AG08395 (cell line): ENCODE measurements around the gene DIAPH2.

ENCODE experiments used
- DNase-seq: peaks from one replicate; pipeline ENCODE4 v3.0.0; 2012; ENCODE audit warnings: mixed read lengths, low spot score

The DIAPH2 gene

DNA sequence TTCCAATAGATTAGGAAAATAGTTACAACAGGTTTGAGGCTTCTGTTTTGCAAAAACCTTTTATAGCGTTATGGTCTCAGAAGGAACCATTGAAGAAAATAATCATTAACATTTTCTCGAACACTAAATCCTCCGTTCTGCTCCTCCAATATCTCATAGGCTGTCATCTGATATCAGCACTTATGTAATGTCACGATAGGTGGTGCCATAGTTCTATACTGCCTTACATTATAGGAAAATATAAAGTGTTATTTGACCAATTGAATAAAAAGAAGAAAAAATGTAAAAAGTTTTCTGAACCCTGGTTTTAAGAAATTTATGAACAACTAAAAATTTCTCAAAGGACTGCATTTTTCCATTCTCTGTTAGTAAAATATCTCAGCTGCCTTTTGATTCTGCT lies 490.5 kb downstream of the DIAPH2 start:
- no peak for DNase-seq

DNA sequence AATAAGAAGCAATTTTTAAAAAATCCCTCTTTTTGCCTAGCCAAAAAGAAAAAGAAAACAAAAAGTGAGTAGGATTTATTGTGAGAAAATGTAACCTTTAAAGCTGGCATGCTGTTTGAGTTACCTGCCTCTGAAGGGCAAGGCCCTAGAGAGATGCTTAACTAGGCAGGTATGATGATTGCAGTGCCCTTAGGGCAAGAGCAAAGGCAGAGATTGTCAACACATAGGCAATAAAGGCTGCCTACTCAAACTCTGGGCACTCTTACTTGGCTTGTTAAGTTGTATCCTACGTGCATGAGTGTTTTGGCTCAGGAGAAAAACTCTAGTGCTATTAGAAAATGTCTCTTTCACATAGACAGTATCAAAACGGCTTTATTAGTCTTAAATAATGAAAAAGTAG lies 505.0 kb downstream of the DIAPH2 start:
- no peak for DNase-seq

DNA sequence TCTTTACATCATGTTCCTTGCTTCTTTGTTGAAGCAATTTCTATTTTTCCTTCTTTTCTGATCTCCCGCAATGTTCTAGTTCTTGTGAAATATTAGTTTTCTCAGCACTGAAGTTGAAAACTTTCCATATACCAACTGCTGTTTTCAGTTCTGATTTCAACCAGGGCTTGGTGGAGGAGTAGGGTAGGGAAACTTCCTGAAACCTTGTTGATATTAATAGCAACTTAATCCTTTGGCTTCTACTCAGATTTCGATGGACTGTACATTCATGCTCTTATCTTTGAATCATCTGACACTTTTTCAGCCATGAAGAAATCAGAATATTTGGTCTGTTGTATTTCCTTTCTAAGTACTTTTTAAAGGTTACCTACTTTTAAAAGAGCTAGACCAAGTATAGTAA lies 514.9 kb downstream of the DIAPH2 start:
- DNase-seq: no peak

DNA sequence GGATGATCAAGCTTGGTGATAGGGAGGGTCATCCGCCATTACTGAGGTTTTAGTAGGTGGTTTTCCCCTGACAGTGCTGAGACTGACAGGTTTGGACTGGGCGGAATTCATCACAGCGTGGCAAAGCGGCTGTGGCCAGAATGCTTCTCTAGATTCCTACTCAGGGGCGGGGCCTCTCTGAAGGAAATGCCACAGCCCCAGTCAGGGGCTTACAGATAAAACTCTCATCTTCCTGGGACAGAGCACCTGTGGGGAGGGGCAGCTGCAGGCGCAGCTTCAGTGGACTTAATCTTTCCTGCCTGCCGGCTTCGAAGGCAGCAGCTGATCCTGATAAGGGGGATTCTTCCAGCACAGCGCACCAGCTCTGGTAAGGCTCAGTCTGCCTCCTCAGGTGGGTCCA lies 515.8 kb downstream of the DIAPH2 start:
- no peak for DNase-seq

DNA sequence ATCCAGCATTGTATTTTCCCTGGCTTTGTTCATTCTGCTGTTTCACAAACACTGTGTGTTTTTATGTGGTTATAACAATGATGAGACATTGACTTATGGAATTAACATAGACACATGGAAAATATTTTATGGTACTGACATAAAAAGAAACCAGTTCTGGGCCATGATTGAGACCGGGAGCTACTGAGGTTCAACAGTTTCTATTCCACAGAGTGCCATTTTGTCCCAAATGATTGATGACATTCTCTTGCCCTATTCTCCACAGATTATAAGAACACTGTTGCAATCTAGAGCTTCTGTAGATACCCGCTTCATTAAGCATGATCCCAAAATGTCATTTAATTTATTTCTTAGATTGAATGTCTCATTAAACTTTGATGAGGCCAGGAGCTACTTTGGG lies 525.9 kb downstream of the DIAPH2 start:
- DNase-seq: no peak

DNA sequence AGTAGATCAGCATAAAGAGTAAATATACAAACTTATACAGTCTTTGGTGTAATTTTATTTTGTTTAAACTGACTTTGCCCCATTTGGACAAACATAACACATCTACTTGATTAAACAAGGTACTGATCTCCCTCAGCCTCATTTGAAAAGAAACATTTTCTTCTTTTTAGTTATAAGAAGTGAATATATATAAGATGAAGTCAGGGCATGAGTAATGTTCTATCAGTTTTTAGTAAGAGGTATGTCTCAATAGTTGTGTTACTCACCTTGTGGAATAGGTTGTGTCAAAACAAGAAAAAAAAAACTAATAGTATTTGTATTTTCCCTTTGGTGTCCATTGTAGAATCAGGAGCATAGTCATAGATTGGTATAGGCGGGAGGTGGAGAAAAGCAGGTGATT lies 526.4 kb downstream of the DIAPH2 start:
- no peak for DNase-seq

DNA sequence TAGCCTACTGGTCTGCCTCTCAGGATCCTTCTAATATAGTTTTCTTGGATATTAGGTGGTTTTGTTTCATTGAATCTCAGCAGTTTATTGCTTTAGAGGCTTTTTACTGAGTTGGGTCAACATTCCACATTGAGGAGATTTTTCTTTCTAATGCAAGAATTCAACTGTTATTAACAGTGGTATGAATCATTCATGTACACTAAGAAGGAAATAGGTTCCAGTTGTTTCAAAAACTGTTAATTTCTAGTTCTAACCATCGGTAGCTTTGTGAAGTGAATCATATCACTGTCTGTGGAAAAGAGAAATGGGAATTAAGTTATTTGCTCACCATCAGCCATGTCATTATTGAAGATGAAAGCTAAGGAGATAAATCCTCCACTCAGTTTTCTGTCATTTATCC lies 530.5 kb downstream of the DIAPH2 start:
- peak; percentile 18 for DNase-seq

DNA sequence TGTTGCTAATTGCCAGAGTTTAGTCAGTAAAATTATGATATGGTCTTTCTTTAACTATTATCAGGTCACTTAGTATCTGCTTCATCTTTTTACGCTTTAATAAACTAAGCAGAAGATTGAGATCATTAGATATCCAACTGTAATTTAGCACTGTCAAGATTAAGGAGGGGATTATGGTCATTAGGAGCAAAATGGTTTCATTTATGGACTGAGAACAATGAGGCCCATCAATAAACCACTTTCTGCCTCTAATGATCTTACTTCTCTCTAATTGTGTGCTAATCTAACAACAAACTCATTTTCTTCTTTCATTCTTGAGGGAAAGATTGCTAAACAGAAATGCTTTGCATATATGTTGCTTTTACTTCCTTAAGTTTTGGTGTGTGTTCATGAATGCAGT lies 539.5 kb downstream of the DIAPH2 start:
- DNase-seq: no peak

DNA sequence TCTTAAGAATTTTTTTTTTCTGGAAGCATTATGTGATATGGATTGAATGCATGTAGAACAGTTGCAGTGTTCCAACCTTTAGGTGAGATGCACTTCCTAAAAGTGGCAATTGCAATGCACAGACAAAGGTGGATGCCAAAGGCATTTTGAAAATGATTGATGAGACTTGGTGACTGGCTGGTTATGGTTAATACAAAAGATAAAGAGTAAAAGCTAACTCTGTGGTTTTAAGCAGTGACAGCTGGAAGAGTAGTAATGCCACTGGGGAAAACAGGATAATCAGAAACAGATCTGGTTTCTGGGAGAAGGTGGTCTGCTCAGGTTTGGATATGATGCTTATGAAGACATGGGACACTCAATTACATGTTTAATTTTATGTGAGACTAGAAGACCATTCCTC lies 544.7 kb downstream of the DIAPH2 start:
- DNase-seq: no peak

DNA sequence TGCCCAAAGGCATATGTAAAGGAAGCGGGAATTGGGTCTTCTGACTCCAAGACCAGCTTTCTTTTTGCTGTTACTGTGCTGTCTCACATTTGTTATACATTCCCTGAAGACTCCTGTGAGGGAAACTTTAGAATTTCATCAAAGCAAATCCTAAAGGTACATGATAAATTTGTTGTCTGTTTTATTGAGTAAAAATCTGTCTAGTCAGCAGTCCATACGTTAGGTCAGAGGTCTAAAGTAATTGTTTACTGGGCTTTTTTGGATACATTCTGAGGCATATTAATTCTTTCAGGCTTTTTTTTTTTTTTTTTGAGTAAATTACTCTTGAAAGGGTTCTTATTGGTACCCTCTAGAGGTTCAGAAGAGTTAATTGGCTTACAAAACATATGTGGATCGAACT lies 546.3 kb downstream of the DIAPH2 start:
- DNase-seq: no peak

DNA sequence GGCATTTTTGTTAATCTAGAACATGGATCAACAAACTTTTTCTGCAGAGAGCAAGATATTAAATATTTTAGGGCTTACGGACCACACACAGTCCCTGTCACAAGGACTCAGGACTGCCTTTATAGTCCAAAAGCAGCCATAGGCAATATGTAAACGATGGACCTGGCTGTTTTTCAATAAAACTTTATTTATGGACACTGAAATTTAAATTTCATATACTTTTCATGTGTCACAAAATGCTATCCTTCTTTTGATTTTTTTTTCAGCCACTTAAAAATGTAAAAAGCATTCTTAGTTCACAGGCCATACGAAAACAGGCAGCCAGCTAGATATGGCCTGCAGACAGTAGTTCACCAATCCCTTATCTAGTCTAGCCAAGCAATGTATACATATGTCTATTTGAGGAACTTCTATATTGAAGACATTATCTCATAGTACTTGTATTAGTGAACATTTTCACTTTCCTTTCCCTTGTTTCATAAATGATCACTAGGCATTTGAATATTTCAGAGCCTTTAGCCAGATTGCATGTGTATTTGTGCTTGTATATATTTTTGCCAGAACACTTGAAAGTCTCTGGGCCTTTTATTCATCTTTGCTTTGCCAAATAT lies 549.9 kb downstream of the DIAPH2 start:
- DNase-seq: no peak

DNA sequence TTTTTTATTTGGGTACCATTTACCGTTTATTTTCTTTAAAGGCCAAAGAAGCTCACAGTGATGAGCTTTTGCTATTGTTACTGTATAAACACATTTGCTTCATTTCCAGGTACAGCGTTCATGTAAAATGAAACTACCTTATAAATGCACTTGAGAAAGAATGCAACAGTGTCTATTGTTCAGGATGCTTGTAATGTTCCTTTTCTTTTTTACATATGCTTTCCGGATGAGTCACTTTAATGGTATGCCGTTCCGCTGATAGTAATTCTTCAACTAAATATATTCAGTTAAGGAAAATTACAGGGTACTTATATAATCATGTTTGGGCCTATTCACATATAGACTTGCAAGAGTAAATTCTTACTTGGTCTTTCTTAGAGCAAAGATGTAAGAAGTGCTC lies 554.0 kb downstream of the DIAPH2 start:
- DNase-seq: no peak

DNA sequence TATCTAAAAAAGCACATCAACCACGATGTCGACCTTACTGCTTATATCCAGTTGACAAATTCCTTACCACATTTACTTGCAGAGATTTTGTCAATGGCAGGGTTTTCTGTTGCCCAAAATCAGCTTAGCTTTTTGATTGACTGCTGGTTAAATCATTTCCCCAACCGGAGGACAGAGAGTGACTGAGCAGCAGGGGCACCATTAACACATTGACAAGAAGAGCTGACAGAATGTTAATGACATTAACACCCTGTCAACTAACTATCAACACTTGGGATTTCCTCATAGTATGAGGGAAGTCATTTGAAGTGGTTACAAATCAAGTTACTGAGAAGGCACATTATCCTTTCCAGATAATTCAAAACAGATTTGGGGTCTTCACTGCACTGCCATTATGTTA lies 567.5 kb downstream of the DIAPH2 start:
- DNase-seq: no peak

DNA sequence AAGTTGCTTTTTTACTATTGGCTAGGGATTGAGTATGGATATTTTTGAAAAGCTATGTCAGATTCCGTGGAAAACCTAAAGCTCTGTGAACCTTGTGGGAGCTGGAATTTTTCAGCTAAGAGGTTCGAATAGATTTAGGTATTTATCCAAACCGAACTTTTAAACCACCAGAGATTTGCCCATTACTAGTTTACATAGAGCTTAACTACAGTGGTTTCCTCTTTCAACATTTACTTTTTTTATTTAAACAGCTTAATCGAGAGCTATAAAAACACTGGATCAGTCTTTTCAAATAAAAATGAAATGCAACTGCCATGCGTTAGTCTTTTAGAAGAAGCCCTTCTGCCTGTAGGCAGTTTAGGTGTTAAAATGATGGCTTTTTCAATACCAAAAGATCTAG lies 576.0 kb downstream of the DIAPH2 start:
- DNase-seq: no peak

DNA sequence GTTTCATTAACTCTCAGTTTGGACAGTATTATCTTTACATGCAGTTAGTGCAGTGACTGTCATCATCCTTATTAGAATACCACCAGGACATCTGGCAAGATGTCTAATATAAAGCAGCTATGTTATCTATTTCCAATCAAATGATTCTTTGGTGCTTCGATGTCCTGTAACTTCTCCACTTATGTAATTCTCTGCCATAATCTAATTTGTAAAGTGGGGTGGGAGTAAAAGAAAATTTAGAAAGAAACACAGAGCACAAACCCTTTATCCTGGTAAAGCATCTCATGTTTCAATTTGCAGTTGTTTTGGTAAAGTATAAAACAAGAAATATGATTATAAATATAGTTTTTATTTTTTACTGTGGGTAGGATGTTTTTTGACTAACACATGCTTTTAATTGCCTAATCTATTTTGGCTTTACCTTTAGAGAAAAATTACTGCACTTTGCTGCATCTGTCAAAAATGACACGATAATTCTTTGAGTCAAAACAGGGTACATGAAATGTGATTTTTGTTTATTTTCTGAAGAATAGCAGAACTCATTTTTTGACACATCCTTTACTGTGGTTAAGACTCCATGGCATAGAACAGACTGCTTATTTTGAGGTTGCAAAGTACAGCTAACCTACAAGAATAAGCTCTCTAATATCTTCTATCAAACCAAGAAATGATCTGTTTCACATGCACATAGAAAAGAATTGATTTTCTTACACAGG lies 581.9 kb downstream of the DIAPH2 start:
- no peak for DNase-seq

DNA sequence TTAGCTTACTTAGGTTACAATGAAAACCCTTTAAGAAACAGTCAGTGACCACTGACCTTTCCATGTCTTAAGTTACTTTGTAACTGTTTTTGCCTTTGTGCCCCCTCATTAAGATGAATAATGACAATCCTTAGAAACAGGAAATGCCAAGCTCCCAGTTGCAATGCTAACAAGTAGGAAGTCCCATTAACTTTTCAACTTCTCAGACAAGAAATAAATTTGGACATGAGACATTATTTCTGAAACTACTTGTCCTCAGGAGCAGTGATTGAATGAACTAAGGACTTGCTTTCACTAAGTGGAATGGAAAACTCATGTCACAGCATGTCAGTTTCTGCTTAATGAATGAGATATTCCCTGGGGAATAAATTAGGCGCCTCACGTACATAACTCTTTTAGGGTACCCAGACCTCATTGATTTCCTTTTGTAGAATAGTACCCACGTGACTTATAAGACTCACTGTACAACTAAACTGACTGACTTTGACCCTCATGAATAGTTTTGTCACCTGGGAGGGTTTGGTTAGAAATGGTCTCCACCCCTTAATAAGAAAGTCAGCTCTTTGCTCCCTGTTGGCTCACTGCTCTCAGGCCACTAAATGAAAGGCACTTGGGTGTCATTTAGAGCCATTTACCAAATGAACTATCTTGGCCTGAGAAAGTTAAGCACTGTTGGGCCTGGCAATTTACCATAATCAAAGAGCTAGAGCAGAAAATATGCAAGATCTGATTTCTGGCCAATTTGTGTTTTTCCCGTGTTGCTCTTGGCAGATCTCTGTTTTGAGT lies 582.9 kb downstream of the DIAPH2 start:
- no peak for DNase-seq

DNA sequence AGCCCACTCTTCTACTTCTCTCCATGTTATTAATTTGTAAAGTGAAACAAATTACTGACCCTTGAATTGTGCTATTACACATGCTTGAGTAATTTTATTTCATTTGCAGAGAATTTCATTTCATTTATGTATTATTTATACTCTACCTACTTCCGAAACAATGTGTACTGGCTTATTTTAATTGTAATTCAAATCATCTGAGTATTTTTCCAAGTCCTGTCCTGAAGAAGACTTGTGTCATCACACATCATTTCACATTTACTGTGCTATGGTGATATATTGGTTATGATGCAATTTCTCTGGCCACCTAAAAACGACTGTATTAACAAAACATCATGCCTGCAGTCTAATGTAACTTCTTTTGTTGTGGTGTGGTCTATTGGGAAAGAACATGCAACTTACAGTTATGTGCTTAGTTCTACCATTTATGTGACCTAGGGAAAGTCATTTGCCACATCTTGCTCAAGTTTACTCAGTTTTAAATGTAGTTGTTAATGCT lies 583.6 kb downstream of the DIAPH2 start:
- DNase-seq: no peak

DNA sequence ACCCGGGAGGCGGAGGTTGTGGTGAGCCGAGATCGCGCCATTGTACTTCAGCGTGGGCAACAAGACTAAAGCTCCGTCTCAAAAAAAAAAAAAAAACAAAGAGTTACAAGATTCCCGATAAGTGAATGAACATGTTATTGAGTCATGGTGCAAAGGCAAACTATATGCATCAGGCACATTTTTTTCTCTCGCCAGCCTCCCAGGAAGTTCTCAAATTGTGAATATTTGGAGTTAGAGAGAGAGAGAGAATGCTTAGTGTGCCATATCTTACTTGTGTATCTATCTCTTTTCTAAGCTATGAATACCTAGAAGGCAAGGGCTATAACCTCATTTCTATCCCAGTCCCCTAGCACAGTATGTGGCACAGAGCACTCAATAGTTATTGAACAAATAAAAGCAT lies 599.9 kb downstream of the DIAPH2 start:
- no peak for DNase-seq

DNA sequence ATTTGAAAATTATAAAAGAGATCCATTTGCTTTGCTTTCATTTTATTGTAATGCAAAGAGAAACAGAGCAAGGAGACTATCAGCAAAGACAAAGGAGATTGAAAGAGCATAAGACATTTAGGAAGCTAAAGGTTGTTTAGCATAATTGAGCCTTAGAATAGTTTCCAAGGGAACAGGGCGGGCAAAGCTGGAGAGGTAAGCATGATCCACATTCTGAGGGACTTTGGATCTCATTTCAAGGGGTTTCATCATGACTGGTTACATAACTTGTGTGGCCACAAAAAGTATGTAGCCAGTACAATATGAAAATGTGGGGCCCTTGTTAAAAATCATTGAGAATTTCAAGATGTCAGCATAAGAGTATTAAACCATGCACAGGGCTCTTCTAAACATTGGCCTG lies 605.6 kb downstream of the DIAPH2 start:
- no peak for DNase-seq

DNA sequence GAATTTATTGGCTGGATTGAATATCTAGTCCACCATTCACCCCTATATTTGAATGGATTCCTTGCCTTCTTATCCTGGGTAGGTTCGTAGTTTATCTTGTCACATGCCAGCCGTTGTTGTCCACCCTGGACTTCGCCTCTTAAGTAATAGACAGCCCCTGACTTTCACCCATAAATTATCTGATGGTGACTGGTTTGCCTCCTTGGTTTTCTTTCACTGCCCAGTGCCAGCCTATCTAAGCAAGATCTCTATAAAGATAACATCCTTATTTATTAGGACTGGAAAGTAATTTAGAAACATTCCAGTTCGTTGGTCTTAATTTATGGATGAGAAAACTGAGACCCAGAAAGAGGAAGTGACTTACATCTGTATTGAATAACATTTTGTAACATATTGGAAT lies 609.4 kb downstream of the DIAPH2 start:
- DNase-seq: no peak

DNA sequence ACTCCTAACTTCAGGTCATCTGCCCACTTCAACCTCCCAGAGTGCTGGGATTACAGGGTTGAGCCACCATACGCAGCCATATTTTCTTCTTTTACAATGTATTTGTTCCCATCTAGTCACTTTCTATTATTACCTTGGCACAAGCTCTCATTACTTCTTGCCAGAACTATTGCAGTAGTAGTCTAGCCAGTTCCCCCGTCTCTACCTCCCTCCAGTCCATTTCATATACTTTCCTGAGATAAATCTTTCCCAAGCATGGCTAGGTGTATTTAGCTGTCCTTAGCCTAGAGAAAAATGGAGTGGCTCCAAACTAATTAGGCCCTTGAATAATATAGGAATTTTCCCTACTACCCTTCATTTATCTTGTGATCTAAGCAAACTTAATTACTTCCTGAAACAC lies 611.3 kb downstream of the DIAPH2 start:
- DNase-seq: no peak

DNA sequence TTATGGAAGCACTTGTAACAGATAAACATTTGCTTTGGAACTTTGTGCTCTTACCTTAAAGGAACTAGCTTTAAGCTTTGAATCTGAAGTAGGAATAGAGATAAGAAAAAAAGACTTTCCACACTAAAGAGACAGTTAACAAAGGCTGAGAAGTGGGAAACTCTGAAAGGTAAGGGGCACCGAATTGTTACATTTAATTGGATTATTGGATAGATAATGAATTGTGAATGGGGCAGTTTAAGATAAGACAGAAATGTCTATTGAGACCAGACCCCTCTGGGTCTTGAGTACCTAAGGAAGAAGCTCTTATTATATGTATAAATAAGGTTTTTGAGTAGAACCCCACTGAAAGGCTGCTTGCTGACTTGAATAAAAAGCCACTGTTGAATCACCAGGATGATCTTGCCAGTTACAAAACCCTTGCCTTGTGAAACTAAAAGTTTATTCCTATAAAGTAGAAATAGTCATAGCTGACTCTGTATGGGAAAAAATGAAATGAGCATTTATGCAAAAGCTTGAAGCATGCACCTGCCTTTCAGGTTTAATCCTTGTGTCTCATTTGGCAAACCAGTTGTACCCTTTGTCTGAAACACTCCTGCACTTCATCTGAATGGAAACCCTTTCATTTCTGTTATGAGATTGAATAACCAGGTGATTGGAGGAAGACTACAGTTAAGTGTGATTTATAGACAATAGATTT lies 622.3 kb downstream of the DIAPH2 start:
- no peak for DNase-seq

DNA sequence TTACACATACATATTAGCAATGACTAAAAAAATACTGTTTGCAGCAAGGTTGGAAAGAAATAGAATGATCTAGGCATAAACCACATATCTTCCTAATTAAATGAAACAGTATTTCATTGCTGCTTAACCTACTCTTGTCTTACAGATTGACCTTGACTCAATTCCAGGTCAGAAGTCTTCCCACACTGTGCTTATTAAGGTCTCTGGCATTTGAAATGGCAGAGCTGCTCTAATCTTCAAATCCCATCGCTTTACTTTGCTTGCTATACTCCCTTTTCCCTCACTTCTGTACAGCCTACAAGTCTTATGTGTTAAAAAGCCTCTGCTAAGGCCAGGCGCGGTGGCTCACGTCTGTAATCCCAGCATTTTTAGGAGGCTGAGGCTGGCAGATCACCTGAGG lies 623.5 kb downstream of the DIAPH2 start:
- no peak for DNase-seq
